ENCODE results near the gene ALLC.

The ALLC gene

DNA sequence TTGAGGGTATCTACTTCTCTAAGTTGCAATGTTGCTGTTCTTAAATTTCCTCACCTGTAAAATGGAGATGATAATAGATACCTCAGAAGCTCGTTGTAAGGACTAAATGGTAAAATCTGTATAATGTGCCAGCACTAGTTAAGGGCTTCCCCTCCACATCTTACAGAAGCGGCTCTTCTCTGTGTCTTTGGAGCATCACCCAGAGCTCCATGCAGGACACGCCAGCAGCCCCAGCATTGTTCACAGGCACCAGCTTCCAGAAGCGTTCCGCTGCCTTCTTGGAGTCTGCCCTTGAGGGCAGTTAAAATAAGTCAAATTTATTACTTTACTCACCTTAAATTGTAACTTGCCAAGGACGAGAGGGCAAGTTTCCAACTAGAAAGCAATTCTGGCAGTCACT is 51.2 kb downstream of the ALLC start:
- DNase-seq (ENCODE audit: extremely low read depth in 1 of 2, low read depth in 1 of 2): no peak

DNA sequence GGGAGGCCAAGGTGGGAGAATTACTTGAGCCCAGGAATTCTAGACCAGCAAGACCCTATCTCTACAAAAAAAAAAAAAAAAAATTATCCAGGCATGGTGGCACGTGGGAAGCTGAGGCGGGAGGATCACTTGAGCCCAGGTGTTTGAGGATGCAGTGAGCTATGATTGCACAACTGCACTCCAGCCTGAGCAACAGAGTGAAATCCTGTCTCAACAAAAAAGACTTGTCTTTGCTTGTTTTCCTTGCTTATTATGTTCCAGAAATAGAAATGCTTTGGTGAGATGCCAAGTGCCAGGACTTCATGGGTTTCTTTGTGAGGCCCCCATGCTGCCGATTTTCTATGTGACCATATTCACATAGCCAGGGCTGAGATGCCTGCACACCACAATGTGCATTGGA is 54.4 kb downstream of the ALLC start:
- no peak for DNase-seq (ENCODE audit: extremely low read depth in 1 of 2, low read depth in 1 of 2)

DNA sequence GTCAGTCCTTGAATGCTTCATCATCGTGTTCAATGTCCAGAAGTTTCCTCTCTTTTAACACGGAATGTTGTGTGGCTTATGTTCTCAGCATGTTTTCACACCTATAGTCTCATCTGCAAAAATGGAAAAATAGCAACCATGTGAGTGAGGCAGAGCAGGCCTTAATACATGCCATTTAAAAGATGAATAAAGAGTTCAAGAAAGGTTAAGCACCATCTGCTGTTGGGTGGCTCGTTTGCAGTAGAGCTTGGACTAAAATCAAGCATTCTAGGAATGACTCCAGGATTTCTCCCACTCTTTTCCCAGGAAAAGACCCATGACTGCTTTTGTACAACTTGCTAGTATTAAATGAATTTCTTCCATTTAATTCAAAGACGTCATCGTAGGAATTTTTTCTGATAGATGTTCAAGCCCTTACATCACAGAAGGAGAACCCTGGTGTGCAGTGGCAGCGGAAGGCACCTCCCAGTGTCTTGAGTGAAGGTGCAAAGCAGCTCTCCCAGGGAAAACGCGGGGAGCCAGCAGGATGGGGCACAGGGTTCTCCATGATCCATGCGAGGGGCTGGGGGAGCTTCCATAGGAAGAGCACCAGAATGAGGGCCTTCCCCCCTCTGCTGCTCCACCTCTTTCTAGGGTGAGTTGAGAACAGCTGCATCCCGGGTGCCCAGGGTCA is 55.0 kb downstream of the ALLC start:
- no peak for DNase-seq (ENCODE audit: extremely low read depth in 1 of 2, low read depth in 1 of 2)

DNA sequence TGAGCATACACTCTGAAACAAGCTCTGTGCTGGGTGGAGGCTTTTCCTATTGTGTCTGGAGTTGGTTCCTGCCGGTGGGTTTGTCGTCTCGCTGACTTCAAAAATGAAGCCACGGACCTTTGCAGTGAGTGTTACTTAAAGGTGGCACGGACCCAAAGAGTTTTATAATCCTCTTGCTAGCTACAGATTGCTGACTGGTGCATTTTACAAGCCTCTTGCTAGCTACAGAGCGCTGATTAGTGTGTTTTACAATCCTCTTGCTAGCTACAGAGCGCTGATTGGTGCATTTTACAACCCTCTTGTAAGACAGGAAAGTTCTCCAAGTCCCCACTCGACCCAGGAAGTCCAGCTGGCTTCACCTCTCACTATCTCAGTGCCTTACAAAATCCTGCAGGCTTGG is 60.7 kb downstream of the ALLC start:
- no peak for DNase-seq (ENCODE audit: extremely low read depth in 1 of 2, low read depth in 1 of 2)

DNA sequence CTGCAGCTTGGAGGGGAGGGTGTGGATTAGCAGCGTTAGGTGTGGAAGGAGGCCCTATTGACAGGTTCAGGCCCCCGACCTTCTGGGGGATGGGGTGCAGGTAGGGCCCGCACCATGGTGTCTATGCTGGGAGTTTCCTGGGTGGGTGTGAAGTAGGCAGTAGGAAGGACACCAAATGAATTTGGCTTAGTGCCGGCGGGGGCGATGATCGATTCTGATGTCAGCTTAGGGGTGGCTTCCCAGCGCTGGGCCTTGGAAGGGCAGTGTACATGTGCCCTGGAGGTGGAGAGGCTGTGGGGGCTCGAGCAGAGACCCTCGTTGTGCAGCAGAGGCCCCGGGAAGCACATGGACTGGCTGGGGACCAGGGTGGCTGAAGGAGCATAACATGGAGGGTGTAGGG is 67.0 kb downstream of the ALLC start:
- DNase-seq (ENCODE audit: extremely low read depth in 1 of 2, low read depth in 1 of 2): no peak

DNA sequence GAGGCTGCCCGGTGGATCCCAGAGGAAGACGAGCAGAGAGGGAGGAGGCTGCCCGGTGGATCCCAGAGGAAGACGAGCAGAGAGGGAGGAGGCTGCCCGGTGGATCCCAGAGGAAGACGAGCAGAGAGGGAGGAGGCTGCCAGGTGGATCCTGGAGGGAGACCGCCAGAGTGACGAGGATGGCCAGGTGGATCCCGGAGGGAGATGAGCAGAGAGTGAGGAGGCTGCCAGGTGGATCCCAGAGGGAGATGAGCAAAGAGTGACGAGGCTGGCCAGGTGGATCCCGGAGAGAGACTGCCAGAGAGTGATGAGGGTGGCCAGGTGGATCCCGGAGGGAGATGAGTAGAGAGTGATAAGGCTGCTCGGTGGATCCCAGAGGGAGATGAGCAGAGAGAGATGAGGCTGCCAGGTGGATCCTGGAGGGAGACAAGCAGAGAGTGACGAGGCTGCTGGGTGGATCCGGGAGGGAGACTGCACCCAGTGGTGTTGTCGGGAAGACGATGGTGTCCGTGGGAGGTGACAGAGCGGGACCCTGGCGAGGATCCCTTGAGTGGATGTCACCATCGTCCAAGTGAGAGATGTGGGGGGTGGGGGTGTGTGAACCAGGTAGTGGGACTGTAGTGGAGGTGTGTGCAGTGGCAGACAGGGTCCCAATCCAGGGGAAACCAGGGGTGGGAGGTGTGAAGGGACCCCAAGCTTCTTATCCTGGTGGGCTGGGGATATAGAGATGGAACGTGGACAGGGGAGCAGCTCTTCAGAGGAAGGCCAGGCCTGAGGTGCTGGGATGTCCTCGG is 67.7 kb downstream of the ALLC start:
- no peak for DNase-seq (ENCODE audit: extremely low read depth in 1 of 2, low read depth in 1 of 2)

DNA sequence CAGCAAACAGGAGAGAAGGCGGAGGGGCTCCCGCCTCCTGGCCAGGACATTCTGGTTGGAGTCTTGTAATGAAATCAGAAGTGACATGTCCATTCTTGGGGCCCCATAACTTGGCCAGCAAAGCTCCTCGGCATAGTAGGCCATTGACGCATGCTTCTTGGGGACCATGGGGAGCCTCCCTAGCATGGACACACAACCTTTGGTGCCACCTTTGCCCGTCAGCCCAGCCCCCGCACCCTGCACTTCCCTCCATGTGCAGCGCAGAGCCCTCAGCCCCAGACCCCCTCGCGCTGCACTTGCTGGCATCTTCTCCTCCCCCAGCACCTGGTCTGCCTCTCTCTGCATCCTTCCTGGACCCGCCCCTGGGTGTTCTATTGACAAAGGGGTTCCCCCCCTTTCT is 68.5 kb downstream of the ALLC start:
- no peak for DNase-seq (ENCODE audit: extremely low read depth in 1 of 2, low read depth in 1 of 2)

DNA sequence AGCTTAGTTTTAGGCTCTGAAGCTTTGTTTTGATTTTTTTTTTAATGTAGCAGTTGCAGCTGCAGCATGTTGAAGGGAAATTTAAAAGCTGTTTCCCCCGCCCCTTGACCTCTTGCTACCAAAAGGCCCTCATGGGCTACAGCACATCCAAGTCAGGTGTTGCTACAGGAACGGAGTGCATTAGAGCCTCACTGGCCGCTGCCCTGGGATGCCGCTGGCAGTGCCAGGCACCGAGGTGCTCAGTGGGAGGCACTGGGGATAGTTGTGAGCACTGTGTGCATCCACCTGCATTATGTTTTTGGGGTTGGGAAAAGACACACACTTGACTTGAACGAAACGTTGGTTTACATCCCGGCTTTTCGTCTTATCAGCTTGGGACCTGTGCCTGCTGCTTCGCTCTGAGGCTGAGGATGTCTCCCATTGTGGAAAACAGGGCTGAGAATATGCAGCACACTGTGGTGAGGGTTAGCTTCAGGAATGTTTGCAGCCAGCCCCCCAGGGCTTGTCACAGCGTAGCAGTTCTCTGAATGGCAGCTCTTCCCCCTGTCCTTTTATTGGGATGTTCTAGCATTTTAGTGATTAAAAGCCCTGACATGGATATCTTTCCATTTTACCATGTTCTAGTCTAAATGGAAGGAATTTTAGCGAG is 69.5 kb downstream of the ALLC start:
- DNase-seq (ENCODE audit: extremely low read depth in 1 of 2, low read depth in 1 of 2): no peak

DNA sequence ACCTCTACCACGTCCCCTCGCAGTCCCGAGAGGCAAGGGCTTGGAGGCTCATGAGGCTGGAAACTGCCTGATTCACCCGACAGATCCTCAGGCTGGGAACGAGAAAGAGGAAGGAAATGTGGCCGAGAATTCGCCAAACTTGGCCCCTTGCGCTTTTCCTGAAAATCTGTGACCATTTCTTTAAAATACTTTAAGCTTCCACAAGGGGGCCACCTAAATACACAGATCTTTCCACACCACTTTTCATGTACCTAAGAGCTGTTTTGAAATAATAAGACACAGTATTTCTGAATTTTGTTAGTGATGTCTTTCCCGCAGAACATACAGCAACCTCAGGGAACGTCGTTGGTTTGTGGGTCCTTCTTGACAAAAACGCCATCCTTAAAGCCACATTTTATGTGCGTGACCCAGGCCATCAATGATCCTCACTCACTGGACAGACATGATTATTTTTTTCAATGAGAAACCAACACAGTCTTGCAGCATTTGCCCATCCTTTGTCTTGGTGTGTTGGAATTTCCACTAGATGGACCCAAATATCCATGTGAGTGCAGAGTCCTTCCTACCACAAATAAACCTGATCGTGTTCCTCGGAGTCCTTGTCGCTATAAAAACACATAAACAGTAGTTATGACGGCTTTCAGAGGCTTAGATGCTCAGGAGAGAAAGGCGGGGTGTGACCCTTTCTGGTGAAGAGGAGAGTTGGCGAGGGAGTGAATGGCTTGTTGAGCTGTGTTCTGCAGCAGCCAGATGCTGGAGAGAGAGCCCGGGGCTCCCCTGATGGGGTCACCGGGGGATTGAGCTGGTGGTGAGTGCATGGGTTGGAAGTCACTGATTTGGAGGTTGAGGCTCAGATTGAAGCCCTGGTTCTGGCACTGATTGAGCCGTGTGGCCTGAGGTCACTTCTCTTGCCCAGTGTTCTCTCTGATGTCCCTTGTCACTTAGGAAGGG is 70.4 kb downstream of the ALLC start:
- DNase-seq (ENCODE audit: extremely low read depth in 1 of 2, low read depth in 1 of 2): no peak

DNA sequence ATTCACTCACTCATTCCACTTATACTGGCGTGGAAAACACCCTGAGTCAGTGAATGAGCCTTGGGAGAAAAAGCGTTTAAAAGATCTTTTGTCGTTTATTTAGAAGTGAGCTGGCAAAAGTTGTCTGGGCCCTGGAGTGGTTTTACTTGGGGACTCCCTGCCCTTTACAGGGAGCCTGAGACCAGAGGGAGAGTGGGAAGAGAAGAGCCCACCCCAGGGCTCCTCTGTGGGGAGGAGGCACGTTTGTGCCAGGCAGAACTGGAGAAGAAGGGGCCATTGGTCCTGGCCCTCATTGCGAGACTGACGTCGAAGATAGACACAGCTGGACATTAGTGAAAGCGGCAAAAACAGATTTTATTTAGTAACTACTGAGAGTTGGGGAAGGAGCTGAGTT is 71.1 kb downstream of the ALLC start:
- no peak for DNase-seq (ENCODE audit: extremely low read depth in 1 of 2, low read depth in 1 of 2)

DNA sequence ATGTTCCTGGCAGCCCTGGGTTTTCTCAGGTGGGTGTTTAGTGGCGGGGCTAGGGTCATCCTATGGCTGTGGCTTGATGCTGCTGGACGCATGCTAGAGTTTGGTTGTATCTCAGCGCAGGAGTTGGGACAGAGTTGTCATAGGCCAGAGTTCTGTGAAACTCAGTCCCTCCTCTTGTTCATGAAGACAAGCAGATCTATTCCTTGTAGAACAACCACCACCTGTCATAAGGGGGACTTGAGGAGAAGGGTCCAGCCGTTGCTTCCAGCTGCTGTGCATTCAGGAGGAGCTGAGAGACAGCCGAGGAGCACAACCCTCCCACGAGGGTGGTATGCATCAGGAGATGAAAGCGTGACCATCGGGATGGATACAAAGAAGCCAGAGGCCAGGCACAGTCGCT is 71.8 kb downstream of the ALLC start:
- no peak for DNase-seq (ENCODE audit: extremely low read depth in 1 of 2, low read depth in 1 of 2)

DNA sequence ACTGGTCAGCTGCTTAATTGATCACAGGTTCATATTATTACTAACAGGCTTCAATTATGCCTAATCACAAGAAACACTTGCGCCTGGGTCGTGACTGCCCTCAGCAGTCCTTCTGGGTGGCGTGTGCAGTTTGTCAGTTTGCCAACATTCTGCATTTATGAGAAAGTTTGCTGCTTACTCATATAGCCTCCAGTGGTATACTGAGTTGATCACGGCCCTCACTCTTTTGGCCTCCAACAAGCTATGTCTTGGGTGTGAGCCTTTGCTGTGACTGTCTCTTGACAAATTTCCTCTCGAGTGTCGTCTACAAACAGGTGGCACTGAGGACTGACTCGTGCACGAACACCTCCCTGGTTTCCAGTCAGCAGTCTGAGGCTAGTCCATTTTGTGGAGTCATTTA is 72.6 kb downstream of the ALLC start:
- DNase-seq (ENCODE audit: extremely low read depth in 1 of 2, low read depth in 1 of 2): no peak

DNA sequence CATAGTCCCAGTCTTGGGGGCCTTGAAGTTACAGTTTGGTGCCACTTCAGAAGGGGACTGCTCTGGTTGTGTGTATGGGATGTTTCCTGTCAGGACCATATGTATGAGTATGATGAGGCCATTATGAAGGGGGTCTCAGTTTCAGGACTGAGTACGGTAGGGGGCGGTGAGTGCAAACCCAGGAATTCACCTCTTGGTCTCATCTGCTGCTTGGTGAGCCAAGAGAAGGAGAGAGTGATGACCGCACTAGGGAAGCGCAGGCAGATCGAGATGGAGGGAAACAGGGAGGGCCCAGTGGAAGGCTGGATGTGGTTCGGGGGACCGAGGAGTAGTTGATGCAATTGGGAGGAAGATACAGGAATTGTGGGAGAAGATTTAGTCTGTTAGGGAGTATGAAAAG is 73.8 kb downstream of the ALLC start:
- no peak for DNase-seq (ENCODE audit: extremely low read depth in 1 of 2, low read depth in 1 of 2)

DNA sequence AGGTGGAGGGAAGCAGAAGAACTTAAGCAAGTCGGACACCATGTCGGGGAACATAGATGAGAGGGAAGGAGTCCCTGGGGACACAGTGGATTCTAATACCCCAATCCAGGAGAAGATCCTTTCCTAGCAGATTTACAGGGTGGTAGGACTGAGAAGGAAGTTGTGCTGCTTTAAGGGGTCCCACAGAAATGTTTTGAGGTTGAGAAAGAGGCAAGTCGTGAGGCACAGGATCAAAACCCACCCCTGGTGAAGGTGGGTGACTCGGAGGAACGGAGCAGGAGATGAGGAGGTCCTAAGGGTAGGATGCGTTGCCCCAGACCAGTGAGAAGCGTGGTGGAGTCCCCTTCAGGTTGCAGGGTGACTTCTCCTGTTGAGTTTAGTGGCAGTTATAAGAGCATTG is 78.1 kb downstream of the ALLC start:
- no peak for DNase-seq (ENCODE audit: extremely low read depth in 1 of 2, low read depth in 1 of 2)

DNA sequence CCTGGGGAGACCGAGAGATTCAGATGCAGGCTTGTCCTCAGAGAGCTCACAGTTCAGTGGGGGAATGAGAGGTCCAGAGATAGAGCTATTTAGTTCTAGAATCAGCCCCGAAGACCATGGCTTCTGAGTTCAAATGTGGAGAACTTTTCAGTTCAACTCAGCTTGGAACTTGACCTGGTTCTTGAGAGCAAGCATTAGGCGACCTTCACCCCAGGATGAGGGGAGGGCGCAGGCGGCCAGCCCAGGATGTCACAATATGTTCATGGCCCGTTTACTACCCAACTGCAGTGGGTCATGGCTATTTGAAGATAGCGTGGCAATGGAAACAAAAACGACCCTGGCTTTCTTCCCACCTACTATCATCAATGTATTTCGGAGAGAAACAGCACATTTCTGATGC is 79.1 kb downstream of the ALLC start:
- no peak for DNase-seq (ENCODE audit: extremely low read depth in 1 of 2, low read depth in 1 of 2)

DNA sequence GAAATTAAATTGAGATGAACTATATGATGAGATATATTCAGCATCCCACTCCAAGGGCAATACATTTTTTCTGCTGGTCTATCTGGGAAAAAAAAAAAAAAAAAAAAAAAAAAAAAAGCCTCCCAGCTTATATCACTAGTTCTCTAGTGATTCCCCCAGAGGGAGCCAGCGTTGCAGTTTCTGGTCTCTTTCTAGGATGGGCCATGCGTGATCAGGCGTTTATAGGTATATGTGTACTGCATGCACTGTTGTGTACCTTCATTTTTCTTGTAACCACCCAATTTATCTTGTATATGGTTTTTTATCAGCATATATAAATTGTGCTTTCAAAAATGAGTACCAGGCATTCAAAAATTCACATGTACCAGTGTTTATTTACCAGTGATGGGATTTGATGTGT is 80.5 kb downstream of the ALLC start:
- no peak for DNase-seq (ENCODE audit: extremely low read depth in 1 of 2, low read depth in 1 of 2)

DNA sequence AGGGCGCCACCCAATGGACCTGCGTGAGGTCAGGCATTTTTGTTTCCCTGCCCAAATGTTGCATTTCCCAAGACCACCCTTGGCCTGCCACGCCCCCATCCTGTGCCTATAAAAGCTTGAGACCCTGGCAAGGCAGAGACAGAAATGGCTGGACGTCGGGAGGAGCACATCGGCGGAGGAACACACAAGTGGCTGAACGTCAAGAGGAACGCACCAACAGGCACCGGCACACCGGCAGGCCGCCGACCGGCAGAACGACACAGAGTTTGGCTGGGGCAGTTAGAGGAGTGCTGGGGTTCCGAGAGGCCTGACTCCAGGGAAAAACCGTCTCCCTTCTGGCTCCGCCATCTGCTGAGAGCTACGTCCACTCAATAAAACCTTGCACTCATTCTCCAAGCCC is 81.3 kb downstream of the ALLC start:
- no peak for DNase-seq (ENCODE audit: extremely low read depth in 1 of 2, low read depth in 1 of 2)

DNA sequence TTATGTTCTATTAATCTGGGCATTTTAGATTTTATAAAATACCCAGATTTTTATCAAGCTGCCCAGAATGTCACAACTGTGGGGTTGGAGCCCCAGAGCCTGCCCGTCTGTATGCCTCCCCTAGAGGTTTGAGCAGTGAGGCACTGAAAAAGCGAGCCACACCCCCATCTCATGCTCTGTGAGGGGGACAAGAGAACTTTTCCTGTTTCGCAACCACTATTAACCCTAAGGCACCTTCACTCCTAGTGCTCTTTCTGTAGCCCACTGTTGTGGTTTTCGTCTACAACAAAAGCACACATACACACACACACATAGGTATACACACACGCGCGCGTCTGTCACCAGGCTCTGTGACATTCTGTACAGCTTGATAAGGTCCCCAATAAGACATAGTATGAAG is 83.4 kb downstream of the ALLC start:
- DNase-seq (ENCODE audit: extremely low read depth in 1 of 2, low read depth in 1 of 2): no peak

DNA sequence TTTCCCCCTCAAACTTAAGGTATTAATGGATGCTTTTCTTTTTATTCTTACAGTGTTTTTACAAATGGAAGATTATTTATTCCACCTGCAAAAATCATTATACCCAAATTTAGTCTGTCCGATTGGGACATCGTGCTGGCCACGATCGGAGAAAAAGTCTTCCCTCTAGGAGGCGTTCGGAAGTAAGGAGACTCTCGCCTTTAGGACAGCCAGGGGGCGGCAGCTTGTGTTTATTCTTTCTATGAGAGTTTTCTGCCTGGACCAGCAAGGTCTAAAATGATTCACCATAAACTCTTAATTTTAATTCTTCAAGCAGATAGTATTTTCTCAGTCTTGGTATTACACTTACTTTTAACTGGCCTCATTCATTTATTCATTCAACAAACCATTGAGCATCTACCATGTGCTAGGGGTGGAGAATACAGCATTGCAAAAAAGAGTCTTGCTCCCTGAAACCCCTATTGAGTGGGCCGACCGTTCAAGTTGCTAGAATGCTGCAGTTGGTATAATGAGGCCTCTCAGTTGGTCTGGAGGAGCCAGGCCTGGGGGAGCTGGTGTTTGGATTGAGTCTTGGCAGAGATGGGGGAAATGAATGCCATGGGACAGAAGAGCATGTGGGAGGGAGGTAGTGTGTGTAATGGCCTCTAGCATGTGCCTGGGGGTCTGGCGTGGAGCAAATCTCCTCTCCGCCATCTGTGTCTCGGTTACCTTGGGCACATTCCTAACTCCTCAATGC is 84.0 kb downstream of the ALLC start:
- no peak for DNase-seq (ENCODE audit: extremely low read depth in 1 of 2, low read depth in 1 of 2)

DNA sequence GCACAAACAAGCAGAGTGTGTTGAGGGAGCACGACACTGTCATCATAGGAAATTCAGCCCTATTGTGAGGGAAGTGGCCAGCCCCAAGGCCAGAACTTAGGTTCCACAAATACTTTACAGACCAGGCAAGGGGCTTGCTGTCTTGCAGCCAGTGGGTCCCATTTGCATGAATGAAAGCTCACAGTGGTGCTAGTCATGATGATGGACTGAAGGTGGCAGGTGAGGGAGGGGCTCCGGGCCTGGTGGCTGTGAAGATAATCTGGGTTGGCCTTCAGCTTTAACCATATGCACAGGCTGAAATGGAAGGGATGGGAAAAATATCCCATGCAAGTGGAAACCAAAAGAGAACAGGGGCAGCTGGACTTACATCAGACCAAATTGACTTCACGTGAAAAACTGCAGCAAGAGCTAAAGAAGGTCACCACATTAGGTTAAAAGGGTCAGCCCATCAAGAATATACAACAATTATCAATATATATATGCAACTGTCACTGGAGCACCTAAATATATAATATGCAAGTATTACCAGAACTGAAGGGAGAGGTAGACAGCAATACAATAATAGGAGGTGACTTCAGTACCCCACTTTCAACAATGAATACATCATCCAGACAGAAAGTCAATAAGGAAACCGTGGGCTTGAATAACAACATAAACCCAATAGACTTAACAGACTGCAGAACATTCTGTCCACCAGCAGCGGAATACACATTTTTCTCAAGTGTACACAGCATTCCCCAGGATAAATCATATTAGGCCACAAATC is 84.9 kb downstream of the ALLC start:
- DNase-seq (ENCODE audit: extremely low read depth in 1 of 2, low read depth in 1 of 2): no peak

Data from stimulated activated CD8-positive, alpha-beta memory T cell treated with anti-CD3 and anti-CD28 coated beads, Interleukin-7, amount 100 ng/mL, for 48 hours (primary cell).